Thyroid gland (tissue), 4 donors: Measurements from ENCODE around the gene SSX2IP.

ENCODE experiments used
- CTCF ChIP-seq, 6 experiments: fragments of 200-600 bp in 3 of 6; fragments of 450-650 bp in 3 of 6; sonication (generic) in 3 of 6; IDR thresholded peaks; one replicate each; pipeline ENCODE4 v1.5.1; 2016 to 2019; ENCODE audit warnings: antibody characterized with exemption in 6 of 6, mild to moderate bottlenecking in 2 of 6, inconsistent platforms in 1 of 6, moderate library complexity in 1 of 6
- POLR2A ChIP-seq, 2 donors: fragments of 450-650 bp; IDR thresholded peaks; one replicate each; pipeline ENCODE4 v1.6.1; 2017; ENCODE audit warnings: antibody characterized with exemption in 2 of 2, mild to moderate bottlenecking in 2 of 2, moderate library complexity in 1 of 2

- no peak for TF ChIP-seq CTCF (IDR thresholded peaks at IDR 0.05)
- no peak for TF ChIP-seq POLR2A (IDR thresholded peaks at IDR 0.05)
These were observed 20.4 kb downstream of the SSX2IP start for GRCh38 chr1:84669831-84670230.
